MCF 10A (cell line): ENCODE data around the gene OR8B3. TPM values are rescaled to one million over a fixed set of nuclear protein-coding genes. Genes with fewer than 3 reads are reported as not detected.

Experiments used
- BruUV-seq: library from RNA; stranded (reverse); fragments of 400-500 nt; replicated peaks from 2 replicates; lab custom pipeline; 2021; lab: Mats Ljungman, UMichigan
- CTCF ChIA-PET: fragments of 300-600 bp; sonication (Branson Sonifier 250); formaldehyde crosslinking; extraction: SDS; loops from one replicate; lab custom pipeline; 2021; ENCODE audit warnings: antibody characterized with exemption, inconsistent platforms; lab: Yijun Ruan, JAX
- POLR2A ChIA-PET: fragments of 300-600, 350-650 bp; sonication (Branson Sonifier 250); formaldehyde crosslinking; extraction: SDS; loops from one replicate; lab custom pipeline; 2020; ENCODE audit warnings: antibody characterized with exemption, inconsistent platforms; lab: Yijun Ruan, JAX
- DNase-seq: peaks from one replicate; pipeline ENCODE4 v3.0.0-alpha.2; 2018; ENCODE audit not compliant: unreplicated experiment
- H3K27ac Mint-ChIP-seq: one replicate; pipeline ENCODE4 v1.8.0; 2022; ENCODE audit warnings: mild to moderate bottlenecking, low read depth, mixed read lengths; ENCODE audit not compliant: unreplicated experiment
- H3K27me3 Mint-ChIP-seq: one replicate; pipeline ENCODE4 v1.8.0; 2022; ENCODE audit warnings: mixed read lengths; ENCODE audit not compliant: insufficient read depth, unreplicated experiment
- H3K36me3 Mint-ChIP-seq: one replicate; pipeline ENCODE4 v1.8.0; 2022; ENCODE audit warnings: mild to moderate bottlenecking, moderate library complexity, mixed read lengths; ENCODE audit not compliant: insufficient read depth, unreplicated experiment
- H3K4me1 Mint-ChIP-seq: one replicate; pipeline ENCODE4 v1.8.0; 2022; ENCODE audit warnings: mixed read lengths; ENCODE audit not compliant: insufficient read depth, unreplicated experiment
- H3K4me3 Mint-ChIP-seq: one replicate; pipeline ENCODE4 v1.8.0; 2022; ENCODE audit warnings: mild to moderate bottlenecking, moderate library complexity, mixed read lengths; ENCODE audit not compliant: unreplicated experiment
- H3K9me3 Mint-ChIP-seq: one replicate; pipeline ENCODE4 v1.8.0; 2022; ENCODE audit warnings: mixed read lengths; ENCODE audit not compliant: unreplicated experiment
- CTCF ChIP-seq: fragments of 200-600 bp; IDR thresholded peaks from one replicate; pipeline ENCODE4 v1.8.0; 2022; ENCODE audit warnings: antibody characterized with exemption, mild to moderate bottlenecking; ENCODE audit not compliant: unreplicated experiment
- intact Hi-C: fragments of 100-400 bp; cut with micrococcal nuclease; formaldehyde crosslinking; loops from 2 replicates; pipeline ENCODE4 v1.14.1; 2022
- total RNA-seq: library from RNA; stranded (reverse); gene quantifications from 2 replicates; pipeline ENCODE4 v1.2.3, GENCODE V29; 2022

The OR8B3 gene
- total RNA-seq, 1 experiment from 2014 or later = not detected

GRCh38 chr11:124380585-124380984 is 18.2 kb downstream of the OR8B3 start:
- Mint-ChIP-seq H3K36me3 (peaks cover 1% of the 10 kb centered on the region), H3K4me1 (no peaks in the 10 kb centered on the region), H3K4me3 (no peak overlapping the region), H3K9me3 (no peaks in the 10 kb centered on the region), H3K27ac (no peak overlapping the region), H3K27me3 (no peaks in the 10 kb centered on the region)
- BruUV-seq = no TSS peak
- DNase-seq = no peak
- no peak for TF ChIP-seq CTCF
- CTCF ChIA-PET = no interaction called here
- POLR2A ChIA-PET = no interaction called here
- intact Hi-C loops = no loop called here

GRCh38 chr11:124376280-124376679 is 22.5 kb downstream of the OR8B3 start:
- DNase-seq = no peak
- no peaks in the 10 kb centered on the region for H3K9me3 Mint-ChIP-seq
- H3K36me3 Mint-ChIP-seq = no peaks in the 10 kb centered on the region
- no TSS peak for BruUV-seq
- no peak overlapping the region for H3K4me3 Mint-ChIP-seq
- no peak for TF ChIP-seq CTCF
- ChIA-PET POLR2A (no interaction called here), CTCF (no interaction called here)
- intact Hi-C loops = no loop called here
- H3K27ac Mint-ChIP-seq = no peak overlapping the region
- peaks cover 11% of the 10 kb centered on the region for H3K27me3 Mint-ChIP-seq
- H3K4me1 Mint-ChIP-seq = no peaks in the 10 kb centered on the region

- ChIA-PET POLR2A (no interaction called here), CTCF (no interaction called here)
- no TSS peak for BruUV-seq
- Mint-ChIP-seq H3K36me3 (no peaks in the 10 kb centered on the region), H3K4me1 (no peaks in the 10 kb centered on the region), H3K27ac (no peak overlapping the region), H3K27me3 (peaks cover 73% of the 10 kb centered on the region), H3K9me3 (no peaks in the 10 kb centered on the region), H3K4me3 (no peak overlapping the region)
- DNase-seq = no peak
- intact Hi-C loops = no loop called here
- no peak for TF ChIP-seq CTCF
These were observed 39.3 kb downstream of the OR8B3 start for GRCh38 chr11:124359566-124359965.

GRCh38 chr11:124346311-124346955 is 52.4 kb downstream of the OR8B3 start:
- H3K36me3 Mint-ChIP-seq = no peaks in the 10 kb centered on the region
- intact Hi-C loops = no loop called here
- TF ChIP-seq CTCF = no peak
- no peak overlapping the region for H3K27ac Mint-ChIP-seq
- CTCF ChIA-PET = no interaction called here
- no peak for DNase-seq
- H3K9me3 Mint-ChIP-seq = no peaks in the 10 kb centered on the region
- H3K27me3 Mint-ChIP-seq = no peaks in the 10 kb centered on the region
- no peaks in the 10 kb centered on the region for H3K4me1 Mint-ChIP-seq
- no TSS peak for BruUV-seq
- no peak overlapping the region for H3K4me3 Mint-ChIP-seq
- POLR2A ChIA-PET = no interaction called here

Other genes with a start within 250 kb of the OR8B3 start
- gene OR10D3, start 215.7 kb downstream of the OR8B3 start, total RNA-seq = not detected in 2 replicates
- not detected in 2 replicates for gene OR8G1, start 157.9 kb downstream of the OR8B3 start, total RNA-seq
- not detected in 2 replicates for gene OR8G5, start 142.6 kb downstream of the OR8B3 start, total RNA-seq
- gene OR8D1, start 85.1 kb downstream of the OR8B3 start, total RNA-seq = not detected in 2 replicates
- gene OR8D2, start 78.8 kb downstream of the OR8B3 start, total RNA-seq = not detected in 2 replicates
- gene OR8B2, start 14.5 kb downstream of the OR8B3 start, total RNA-seq = not detected in 2 replicates
- gene OR8B4, start 25.8 kb upstream of the OR8B3 start, total RNA-seq = not detected in 2 replicates
- not detected in 2 replicates for gene OR8B8, start 46.7 kb upstream of the OR8B3 start, total RNA-seq
- not detected in 2 replicates for gene OR8B12, start 144.6 kb upstream of the OR8B3 start, total RNA-seq
- not detected in 2 replicates for gene OR8A1, start 171.0 kb upstream of the OR8B3 start, total RNA-seq
- not detected in 2 replicates for gene PANX3, start 212.4 kb upstream of the OR8B3 start, total RNA-seq
- 46.9 and 54.0 TPM in 2 replicates for gene TBRG1, start 223.8 kb upstream of the OR8B3 start, total RNA-seq